MM.1S (cell line): ENCODE data around the gene RGL3.

Experiments
- EZH2phosphoT487 ChIP-seq: fragments of 300-600 bp; sonication (generic); IDR thresholded peaks from 2 replicates; pipeline ENCODE4 v1.6.1; 2018; ENCODE audit warnings: antibody characterized with exemption, low read length
- TF ChIP-seq, protein P1 (sequence below): fragments of 300-600 bp; sonication (generic); IDR thresholded peaks from 2 replicates; pipeline ENCODE4 v1.5.1; 2016; ENCODE audit warnings: antibody characterized with exemption, low read length, mixed read lengths

DNA sequence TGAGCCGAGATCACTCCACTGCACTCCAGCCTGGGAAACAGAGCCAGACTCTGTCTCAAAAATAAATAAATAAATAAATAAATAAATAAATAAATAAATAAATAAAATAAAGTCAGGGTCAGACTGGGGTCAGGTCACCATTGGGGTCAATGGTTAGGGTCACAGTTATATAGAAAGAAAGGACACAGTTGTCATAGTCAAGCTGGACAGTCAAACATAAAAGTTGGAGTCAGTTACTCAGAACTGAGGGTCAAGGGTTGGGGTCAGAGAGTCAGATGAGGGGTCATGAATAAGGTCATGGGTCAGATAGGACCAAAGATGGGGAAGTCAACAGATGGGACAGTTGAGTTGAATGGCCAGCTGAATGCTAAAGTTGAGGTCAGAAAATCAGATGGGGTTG, 18.3 kb downstream of the RGL3 start:
- TF ChIP-seq, protein P1, sequence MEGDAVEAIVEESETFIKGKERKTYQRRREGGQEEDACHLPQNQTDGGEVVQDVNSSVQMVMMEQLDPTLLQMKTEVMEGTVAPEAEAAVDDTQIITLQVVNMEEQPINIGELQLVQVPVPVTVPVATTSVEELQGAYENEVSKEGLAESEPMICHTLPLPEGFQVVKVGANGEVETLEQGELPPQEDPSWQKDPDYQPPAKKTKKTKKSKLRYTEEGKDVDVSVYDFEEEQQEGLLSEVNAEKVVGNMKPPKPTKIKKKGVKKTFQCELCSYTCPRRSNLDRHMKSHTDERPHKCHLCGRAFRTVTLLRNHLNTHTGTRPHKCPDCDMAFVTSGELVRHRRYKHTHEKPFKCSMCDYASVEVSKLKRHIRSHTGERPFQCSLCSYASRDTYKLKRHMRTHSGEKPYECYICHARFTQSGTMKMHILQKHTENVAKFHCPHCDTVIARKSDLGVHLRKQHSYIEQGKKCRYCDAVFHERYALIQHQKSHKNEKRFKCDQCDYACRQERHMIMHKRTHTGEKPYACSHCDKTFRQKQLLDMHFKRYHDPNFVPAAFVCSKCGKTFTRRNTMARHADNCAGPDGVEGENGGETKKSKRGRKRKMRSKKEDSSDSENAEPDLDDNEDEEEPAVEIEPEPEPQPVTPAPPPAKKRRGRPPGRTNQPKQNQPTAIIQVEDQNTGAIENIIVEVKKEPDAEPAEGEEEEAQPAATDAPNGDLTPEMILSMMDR = no peak
- TF ChIP-seq EZH2phosphoT487 = no peak
